ENCODE data around the gene ZNF383. TPM values are rescaled to one million over a fixed set of nuclear protein-coding genes. Genes with fewer than 3 reads are reported as not detected.
"Not testable (repeated sequence)": the region's sequence is repeated elsewhere in the genome, so short reads cannot be mapped to it uniquely, and the experiment has no call there.

ZNF383 gene
- total RNA-seq, 1 donor from 2014 or later, result 5.6 TPM

DNA sequence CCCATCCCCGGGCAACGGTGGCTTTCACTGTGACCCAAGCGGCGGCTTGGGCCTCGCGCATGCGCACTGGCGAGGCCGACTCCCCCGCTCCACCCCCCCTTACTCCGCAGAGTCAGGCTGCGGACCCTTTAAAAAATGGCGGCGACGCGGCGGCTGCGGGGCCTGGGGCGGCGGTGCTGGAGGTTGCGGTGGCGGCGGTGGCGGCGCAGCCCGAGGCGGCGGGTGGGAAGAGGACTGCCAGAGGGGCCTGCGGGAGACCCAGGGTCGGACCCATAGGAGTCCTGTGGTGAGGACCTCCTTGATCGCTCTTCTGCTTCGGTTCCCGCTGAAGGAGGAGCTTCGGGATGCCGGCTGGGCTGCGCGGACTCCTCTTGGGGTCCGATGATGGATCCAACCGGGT, 76.2 kb downstream of the ZNF383 start:
- not testable (repeated sequence) for DNase-seq

Other genes starting within 250 kb of the ZNF383 start
- 9.0 and 9.7 TPM in 2 replicates for gene ZNF420, start 139.8 kb upstream of the ZNF383 start, total RNA-seq
- gene ZNF585A, start 45.5 kb upstream of the ZNF383 start, total RNA-seq, result 4.3 and 7.5 TPM in 2 replicates
- gene ZNF585B, start 7.7 kb upstream of the ZNF383 start, total RNA-seq, result 13.3 and 15.1 TPM in 2 replicates
- gene ZNF527, start 152.9 kb downstream of the ZNF383 start, total RNA-seq, result 5.0 and 6.0 TPM in 2 replicates
- gene ZNF569, start 249.2 kb downstream of the ZNF383 start, total RNA-seq, result 6.1 and 7.5 TPM in 2 replicates

Data from dermis blood vessel endothelial cell (primary cell).